Hepatocyte (in vitro differentiated cells): ENCODE results near the gene MACROD2.

Experiments
- CTCF ChIP-seq: fragments of 200-600 bp; sonication (generic); IDR thresholded peaks from 2 replicates; pipeline ENCODE4 v1.5.1; 2016; ENCODE audit warnings: antibody characterized with exemption, mild to moderate bottlenecking; ENCODE audit not compliant: poor library complexity
- EZH2 ChIP-seq: fragments of 200-600 bp; sonication (generic); IDR thresholded peaks from 2 replicates; pipeline ENCODE4 v1.6.1; 2016; ENCODE audit warnings: antibody characterized with exemption, mild to moderate bottlenecking, borderline replicate concordance
- EZH2phosphoT487 ChIP-seq: fragments of 200-600 bp; sonication (generic); IDR thresholded peaks from one replicate; pipeline ENCODE4 v1.6.1; 2018; ENCODE audit warnings: antibody characterized with exemption, mild to moderate bottlenecking, low read depth, moderate library complexity; ENCODE audit not compliant: unreplicated experiment, severe bottlenecking

- no peak for TF ChIP-seq CTCF
- TF ChIP-seq EZH2phosphoT487: no peak
- TF ChIP-seq EZH2: no peak
Observed at GRCh38 chr20:14434384-14435136, 439.2 kb downstream of the MACROD2 start.
